ENCODE measurements around the gene HHAT.
A peak's percentile ranks its signal among the peaks of the same experiment; 100 is the strongest.

The HHAT gene

GRCh38 chr1:210582205-210582970 is 253.7 kb downstream of the HHAT start:
- Mint-ChIP-seq H3K9me3 (peaks cover 3% of the 10 kb centered on the region), H3K27me3 (ENCODE audit: low read depth) (peaks cover 4% of the 10 kb centered on the region), H3K36me3 (ENCODE audit: low read depth) (no peaks in the 10 kb centered on the region), H3K4me3 (no peak overlapping the region), H3K27ac (no peak overlapping the region), H3K4me1 (peaks cover 3% of the 10 kb centered on the region)
- TF ChIP-seq CTCF (IDR thresholded peaks at IDR 0.05; ENCODE audit: unreplicated experiment in 3 of 3): no peak

- H3K4me1 Mint-ChIP-seq: peaks cover 3% of the 10 kb centered on the region
- peaks cover 4% of the 10 kb centered on the region for H3K36me3 Mint-ChIP-seq (ENCODE audit: low read depth)
- H3K27me3 Mint-ChIP-seq (ENCODE audit: low read depth): peaks cover 4% of the 10 kb centered on the region
These were observed 255.9 kb downstream of the HHAT start for GRCh38 chr1:210584439-210585113.

GRCh38 chr1:210586771-210587170 is 258.1 kb downstream of the HHAT start:
- Mint-ChIP-seq H3K4me3 (no peak overlapping the region), H3K27me3 (ENCODE audit: low read depth) (peaks cover 4% of the 10 kb centered on the region), H3K9me3 (peaks cover 13% of the 10 kb centered on the region), H3K36me3 (ENCODE audit: low read depth) (peaks cover 9% of the 10 kb centered on the region), H3K4me1 (peaks cover 3% of the 10 kb centered on the region), H3K27ac (no peak overlapping the region)
- no peak for TF ChIP-seq CTCF (IDR thresholded peaks at IDR 0.05; ENCODE audit: unreplicated experiment in 3 of 3)

More at GRCh38 chr1:210584439-210585113, 255.9 kb downstream of the HHAT start:
- no peak overlapping the region for H3K4me3 Mint-ChIP-seq
- H3K9me3 Mint-ChIP-seq: no peaks in the 10 kb centered on the region
- peak; percentile 57 to 84 (median 63) for TF ChIP-seq CTCF (IDR thresholded peaks at IDR 0.05; ENCODE audit: unreplicated experiment in 3 of 3)
- H3K27ac Mint-ChIP-seq: no peak overlapping the region

GRCh38 chr1:210587566-210587965 is 258.9 kb downstream of the HHAT start:
- H3K27me3 Mint-ChIP-seq (ENCODE audit: low read depth): peaks cover 4% of the 10 kb centered on the region
- H3K9me3 Mint-ChIP-seq: peaks cover 19% of the 10 kb centered on the region
- no peak for TF ChIP-seq CTCF (IDR thresholded peaks at IDR 0.05; ENCODE audit: unreplicated experiment in 3 of 3)
- no peak overlapping the region for H3K4me3 Mint-ChIP-seq
- peaks cover 3% of the 10 kb centered on the region for H3K4me1 Mint-ChIP-seq
- no peak overlapping the region for H3K27ac Mint-ChIP-seq
- peaks cover 9% of the 10 kb centered on the region for H3K36me3 Mint-ChIP-seq (ENCODE audit: low read depth)

GRCh38 chr1:210588357-210588756 is 259.7 kb downstream of the HHAT start:
- Mint-ChIP-seq H3K36me3 (ENCODE audit: low read depth) (peaks cover 9% of the 10 kb centered on the region), H3K9me3 (peaks cover 24% of the 10 kb centered on the region)

More at GRCh38 chr1:210588357-210588756, 259.7 kb downstream of the HHAT start:
- Mint-ChIP-seq H3K27ac (no peak overlapping the region), H3K4me3 (no peak overlapping the region), H3K4me1 (peaks cover 3% of the 10 kb centered on the region), H3K27me3 (ENCODE audit: low read depth) (no peaks in the 10 kb centered on the region)
- no peak for TF ChIP-seq CTCF (IDR thresholded peaks at IDR 0.05; ENCODE audit: unreplicated experiment in 3 of 3)
